Activated CD8-positive, alpha-beta memory T cell treated with anti-CD3 and anti-CD28 coated beads, Interleukin-2, amount 50 U/mL, for 24 hours (primary cell): Measurements from ENCODE around the gene NPLOC4.
"Not testable (repeated sequence)": the region's sequence is repeated elsewhere in the genome, so short reads cannot be mapped to it uniquely, and the experiment has no call there.

Experiments
- DNase-seq: peaks from one replicate; pipeline ENCODE4 v3.0.0-alpha.2; 2020; ENCODE audit errors: extremely low read depth

The NPLOC4 gene

GRCh38 chr17:81534157-81535006 is 102.5 kb downstream of the NPLOC4 start:
- no peak for DNase-seq

GRCh38 chr17:81533339-81534141 is 103.4 kb downstream of the NPLOC4 start:
- no peak for DNase-seq

- DNase-seq: no peak
Measured at GRCh38 chr17:81532490-81533287, 104.2 kb downstream of the NPLOC4 start.

- not testable (repeated sequence) for DNase-seq
Measured at GRCh38 chr17:81531998-81532404, 104.9 kb downstream of the NPLOC4 start.

GRCh38 chr17:81531013-81531412 is 105.9 kb downstream of the NPLOC4 start:
- not testable (repeated sequence) for DNase-seq

- no peak for DNase-seq
Measured at GRCh38 chr17:81529437-81529803, 107.5 kb downstream of the NPLOC4 start.

GRCh38 chr17:81528651-81529436 is 108.1 kb downstream of the NPLOC4 start:
- DNase-seq: no peak

- DNase-seq: no peak
Measured at GRCh38 chr17:81528384-81528650, 108.6 kb downstream of the NPLOC4 start.

GRCh38 chr17:81527591-81528383 is 109.1 kb downstream of the NPLOC4 start, which contains the start of gene FSCN2:
Gene FSCN2, plus strand, starts transcription at chr17:81528377. Its CDS starts 155 bp downstream, at chr17:81528532.
- DNase-seq: no peak

- no peak for DNase-seq
Measured at GRCh38 chr17:81526662-81527571, 110.0 kb downstream of the NPLOC4 start.

GRCh38 chr17:81524865-81525159 is 112.1 kb downstream of the NPLOC4 start:
- DNase-seq: no peak

- DNase-seq: no peak
Measured at GRCh38 chr17:81524039-81524864, 112.7 kb downstream of the NPLOC4 start.

GRCh38 chr17:81523402-81524038 is 113.4 kb downstream of the NPLOC4 start:
- DNase-seq: no peak

- no peak for DNase-seq
Measured at GRCh38 chr17:81522491-81523401, 114.2 kb downstream of the NPLOC4 start.

- no peak for DNase-seq
Measured at GRCh38 chr17:81520021-81520901, 116.7 kb downstream of the NPLOC4 start.

GRCh38 chr17:81519284-81520020 is 117.5 kb downstream of the NPLOC4 start:
- DNase-seq: no peak
